ENCODE results near the gene DYNLT5. TPM values are rescaled to one million over a fixed set of nuclear protein-coding genes. Genes with fewer than 3 reads are reported as not detected.
"Not testable (repeated sequence)": the region's sequence is repeated elsewhere in the genome, so short reads cannot be mapped to it uniquely, and the experiment has no call there.

DYNLT5 gene
- total RNA-seq, 1 donor from 2014 or later = 4.6 TPM

GRCh38 chr1:66775646-66776045 is 23.4 kb downstream of the DYNLT5 start:
- no peak for ATAC-seq (ENCODE audit: poor library complexity)
- DNase-seq = no peak
- intact Hi-C loops (cut with DNase I) = no loop called here

- intact Hi-C loops (cut with DNase I) = no loop called here
- ATAC-seq (ENCODE audit: poor library complexity) (no peak), DNase-seq (no peak)
Measured at GRCh38 chr1:66777831-66778230, 25.6 kb downstream of the DYNLT5 start.

DNA sequence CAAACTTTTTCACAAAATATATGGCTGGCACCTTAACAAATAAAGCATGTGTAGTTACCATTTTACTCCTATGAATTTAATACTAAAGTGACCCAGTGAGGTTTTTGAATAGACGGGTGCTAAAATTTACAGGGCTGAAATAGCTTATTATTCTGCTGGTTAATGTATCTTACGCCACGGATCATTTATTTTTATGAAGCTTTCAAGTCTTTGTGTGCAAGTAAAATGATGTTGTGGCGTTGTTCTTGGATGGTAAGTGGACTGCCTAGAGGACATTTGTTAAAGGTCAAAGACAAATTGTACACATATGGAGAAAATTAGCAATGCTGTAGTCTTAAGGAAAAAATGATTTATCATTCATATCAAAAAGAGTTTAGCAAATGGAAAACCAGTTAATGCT is 26.0 kb downstream of the DYNLT5 start:
- intact Hi-C loops (cut with DNase I) = no loop called here

DNA sequence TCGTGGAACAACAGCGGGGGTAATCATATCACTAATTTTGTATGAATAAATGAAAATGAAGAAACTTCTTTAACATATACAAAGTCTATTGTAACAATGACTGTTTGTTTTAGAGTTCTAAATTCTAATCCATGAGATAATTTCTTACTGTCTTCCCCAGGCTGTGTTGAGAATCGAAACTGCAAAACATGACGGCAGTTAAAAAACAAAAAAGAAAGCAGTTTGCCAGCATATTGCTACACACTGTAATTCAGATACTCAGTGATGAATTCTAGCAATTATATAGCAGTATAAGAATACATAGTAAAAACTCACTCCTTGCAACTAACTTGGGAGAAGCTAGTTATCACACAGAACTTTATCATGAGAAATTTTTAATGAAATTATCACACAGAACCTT is 26.7 kb downstream of the DYNLT5 start:
- DNase-seq (no peak), ATAC-seq (ENCODE audit: poor library complexity) (no peak)
- intact Hi-C loops (cut with DNase I) = no loop called here

More for the DNA sequence above, 26.0 kb downstream of the DYNLT5 start:
- no peak for ATAC-seq (ENCODE audit: poor library complexity)
- DNase-seq = no peak

- DNase-seq (no peak), ATAC-seq (ENCODE audit: poor library complexity) (no peak)
- intact Hi-C loops (cut with DNase I) = no loop called here
Measured at GRCh38 chr1:66779475-66780078, 27.3 kb downstream of the DYNLT5 start.

DNA sequence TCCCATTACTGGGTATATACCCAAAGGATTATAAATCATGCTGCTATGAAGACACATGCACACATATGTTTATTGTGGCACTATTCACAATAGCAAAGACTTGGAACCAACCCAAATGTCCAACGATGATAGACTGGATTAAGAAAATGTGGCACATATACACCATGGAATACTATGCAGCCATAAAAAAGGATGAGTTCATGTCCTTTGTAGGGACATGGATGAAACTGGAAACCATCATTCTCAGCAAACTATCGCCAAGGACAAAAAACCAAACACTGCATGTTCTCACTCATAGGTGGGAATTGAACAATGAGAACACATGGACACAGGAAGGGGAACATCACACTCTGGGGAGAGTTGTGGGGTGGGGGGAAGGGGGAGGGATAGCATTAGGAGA is 33.5 kb downstream of the DYNLT5 start:
- not testable (repeated sequence) for ATAC-seq (ENCODE audit: poor library complexity)

GRCh38 chr1:66787641-66788040 is 35.4 kb downstream of the DYNLT5 start:
- DNase-seq = no peak
- intact Hi-C loops (cut with DNase I) = no loop called here
- ATAC-seq (ENCODE audit: poor library complexity) = no peak

More for the DNA sequence above, 33.5 kb downstream of the DYNLT5 start:
- intact Hi-C loops (cut with DNase I); DNase-seq: not testable (repeated sequence)

DNA sequence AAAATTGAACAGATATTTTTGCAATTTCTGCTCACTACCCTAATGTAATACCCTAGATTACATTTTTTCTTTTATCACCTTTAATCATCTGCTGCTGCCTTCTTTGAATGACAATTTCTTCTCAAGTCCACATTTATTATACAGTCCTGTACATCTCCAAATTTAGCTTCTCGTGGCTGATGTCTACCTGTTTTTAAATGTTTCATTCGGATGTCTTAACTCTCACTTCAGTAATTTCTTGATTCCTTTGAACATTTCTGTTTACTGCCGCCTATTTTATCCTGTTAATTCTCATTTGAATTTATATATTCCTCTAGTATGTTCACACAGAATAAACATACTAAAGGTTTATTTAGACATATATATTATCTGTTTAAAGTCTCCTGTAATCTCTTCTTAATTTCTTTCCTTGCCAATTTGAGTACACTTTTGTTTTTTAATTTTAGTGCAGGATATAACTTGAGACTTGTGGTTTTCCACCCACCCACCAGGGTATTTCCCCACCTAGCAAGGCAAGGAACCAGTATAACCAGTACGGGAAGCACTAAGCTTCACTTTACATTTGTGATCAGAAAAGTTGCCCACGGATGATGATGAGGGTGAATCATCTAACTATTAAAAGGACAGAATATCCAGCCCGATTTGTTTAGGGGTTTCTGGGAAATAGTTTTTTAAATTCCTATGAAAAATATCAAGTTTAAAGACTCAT is 36.1 kb downstream of the DYNLT5 start:
- ATAC-seq (ENCODE audit: poor library complexity) = no peak
- intact Hi-C loops (cut with DNase I) = no loop called here
- no peak for DNase-seq

DNA sequence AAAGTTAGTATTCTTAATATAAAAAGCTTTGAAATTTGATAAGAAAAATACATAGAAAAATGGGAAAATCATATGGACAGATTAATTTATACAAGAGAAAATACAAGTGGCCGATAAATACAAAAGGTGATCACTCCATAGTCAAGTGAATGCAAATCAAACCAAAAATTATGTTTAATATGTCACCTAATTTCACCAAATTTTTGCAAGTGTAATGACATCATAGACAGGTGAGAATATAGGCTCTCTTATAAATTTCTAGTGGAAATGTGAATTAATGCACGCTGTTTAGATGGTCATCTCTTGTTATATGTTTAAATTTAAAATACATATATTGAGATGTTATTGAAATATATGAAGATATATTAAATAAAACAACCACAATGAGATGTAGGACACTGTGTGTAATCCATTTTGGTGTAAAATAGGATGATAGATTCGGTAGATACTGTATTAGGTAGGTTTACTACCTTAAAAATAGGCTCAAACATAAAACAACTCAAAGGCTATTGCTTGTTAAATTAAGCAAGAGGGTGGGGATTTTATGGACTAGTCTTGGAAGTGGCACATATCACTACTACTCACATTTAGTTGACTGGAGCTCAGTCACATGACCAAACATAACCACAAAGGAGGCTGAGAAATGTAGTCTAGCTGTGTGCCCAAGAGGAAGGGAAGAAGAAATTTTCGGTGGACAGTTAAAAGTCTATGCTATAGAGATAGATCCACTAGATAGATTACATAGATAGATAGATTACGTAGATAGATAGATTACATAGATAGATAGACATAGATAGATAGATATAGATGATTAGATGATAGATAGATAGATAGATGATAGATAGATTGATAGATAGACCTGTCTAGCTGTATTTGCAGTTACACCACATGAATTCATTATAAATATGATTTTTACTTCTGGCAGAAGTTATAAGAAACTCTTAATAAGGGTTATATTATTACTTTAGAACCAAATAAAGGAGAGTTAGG is 39.7 kb downstream of the DYNLT5 start:
- intact Hi-C loops (cut with DNase I) = no loop called here
- ATAC-seq (ENCODE audit: poor library complexity) = no peak
- DNase-seq = no peak

DNA sequence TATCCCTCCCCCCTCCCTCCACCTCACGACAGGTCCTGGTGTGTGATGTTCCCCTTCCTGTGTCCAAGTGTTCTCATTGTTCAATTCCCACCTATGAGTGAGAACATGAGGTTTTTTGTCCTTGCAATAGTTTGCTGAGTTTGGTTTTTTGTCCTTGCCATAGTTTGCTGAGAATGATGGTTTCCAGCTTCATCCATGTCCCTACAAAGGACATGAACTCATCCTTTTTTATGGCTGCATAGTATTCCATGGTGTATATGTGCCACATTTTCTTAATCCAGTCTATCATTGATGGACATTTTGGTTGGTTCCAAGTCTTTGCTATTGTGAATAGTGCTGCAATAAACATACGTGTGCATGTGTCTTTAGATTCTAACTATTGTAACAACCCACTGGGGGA is 43.6 kb downstream of the DYNLT5 start:
- intact Hi-C loops (cut with DNase I); ATAC-seq (ENCODE audit: poor library complexity); DNase-seq: not testable (repeated sequence)

GRCh38 chr1:66809245-66809644 is 57.0 kb downstream of the DYNLT5 start:
- DNase-seq (no peak), ATAC-seq (ENCODE audit: poor library complexity) (no peak)
- intact Hi-C loops (cut with DNase I) = no loop called here

GRCh38 chr1:66809736-66810326 is 57.6 kb downstream of the DYNLT5 start:
- no peak for DNase-seq
- no peak for ATAC-seq (ENCODE audit: poor library complexity)
- intact Hi-C loops (cut with DNase I) = no loop called here

GRCh38 chr1:66824771-66825170 is 72.5 kb downstream of the DYNLT5 start:
- intact Hi-C loops (cut with DNase I) = no loop called here
- ATAC-seq (ENCODE audit: poor library complexity) = no peak

More at GRCh38 chr1:66824771-66825170, 72.5 kb downstream of the DYNLT5 start:
- DNase-seq = no peak

Other genes starting within 250 kb of the DYNLT5 start
- 3.6 TPM for gene SGIP1, start 218.3 kb upstream of the DYNLT5 start, total RNA-seq
- gene INSL5, start 48.8 kb downstream of the DYNLT5 start, total RNA-seq = not detected
- 13.5 TPM for gene DNAI4, start 172.4 kb downstream of the DYNLT5 start, total RNA-seq
- gene MIER1, start 172.5 kb downstream of the DYNLT5 start, total RNA-seq = 15.2 TPM